GM13977 (cell line): ENCODE results near the gene PHKA2.

Experiments used
- DNase-seq: peaks from one replicate; pipeline ENCODE4 v3.0.0; 2012; ENCODE audit warnings: low spot score
- CTCF ChIP-seq: IDR thresholded peaks from 2 replicates; pipeline ENCODE4 v1.5.1; 2012; ENCODE audit warnings: mild to moderate bottlenecking, control low read depth; ENCODE audit not compliant: insufficient read depth; ENCODE audit errors: extremely low read depth, missing control alignments
- in situ Hi-C: fragments of 300-500 bp; cut with MboI; formaldehyde crosslinking; loops from one replicate; pipeline ENCODE4 v1.12.0; 2022; ENCODE audit warnings: low sequenced_read_pairs, low pct_unique_long_range_greater_than_20kb, mixed read lengths, inconsistent platforms; ENCODE audit not compliant: unreplicated experiment

The PHKA2 gene

GRCh38 chrX:18886344-18887161 is 97.4 kb downstream of the PHKA2 start:
- in situ Hi-C loops: loop anchor here (25.0 kb wide), 1 partner anchor 474 kb away; no protein-coding TSS in a partner anchor
- DNase-seq: peak; percentile 67
- peak; percentile 51 for TF ChIP-seq CTCF

GRCh38 chrX:18886005-18886343 is 97.9 kb downstream of the PHKA2 start:
- in situ Hi-C loops: loop anchor here (25.0 kb wide), 1 partner anchor 474 kb away; no protein-coding TSS in a partner anchor
- TF ChIP-seq CTCF: no peak
- DNase-seq: no peak

GRCh38 chrX:18885328-18886004 is 98.4 kb downstream of the PHKA2 start:
- no peak for TF ChIP-seq CTCF
- no peak for DNase-seq
- in situ Hi-C loops: loop anchor here (25.0 kb wide), 1 partner anchor 473 kb away; no protein-coding TSS in a partner anchor

GRCh38 chrX:18884916-18885315 is 99.0 kb downstream of the PHKA2 start:
- no peak for DNase-seq
- in situ Hi-C loops: loop anchor here (25.0 kb wide), 1 partner anchor 473 kb away; no protein-coding TSS in a partner anchor
- TF ChIP-seq CTCF: no peak

- in situ Hi-C loops: loop anchor here (25.0 kb wide), 1 partner anchor 472 kb away; no protein-coding TSS in a partner anchor
- no peak for DNase-seq
- no peak for TF ChIP-seq CTCF
Measured at GRCh38 chrX:18883961-18884765, 99.8 kb downstream of the PHKA2 start.

GRCh38 chrX:18883234-18883960 is 100.5 kb downstream of the PHKA2 start:
- no peak for TF ChIP-seq CTCF
- no peak for DNase-seq
- in situ Hi-C loops: loop anchor here (25.0 kb wide), 1 partner anchor 471 kb away; no protein-coding TSS in a partner anchor
